Loucy (cell line): ENCODE measurements around the gene TMEM82.

Source experiments
- H2AFZ ChIP-seq: fragments of 200-600 bp; sonication (generic); 2 replicates; pipeline ENCODE4 v1.6.0; 2016; ENCODE audit warnings: antibody characterized with exemption, mild to moderate bottlenecking, low read length, moderate library complexity
- H3F3A ChIP-seq: fragments of 200-600 bp; 2 replicates; pipeline ENCODE4 v1.6.0; 2016; ENCODE audit warnings: antibody characterized with exemption, low read depth, mild to moderate bottlenecking
- H3K27me3 ChIP-seq: fragments of 200-600 bp; sonication (generic); 2 replicates; pipeline ENCODE4 v1.6.1; 2014; ENCODE audit warnings: low read length, mild to moderate bottlenecking; ENCODE audit not compliant: insufficient read depth, poor library complexity, severe bottlenecking
- H3K36me3 ChIP-seq: fragments of 200-600 bp; sonication (generic); 2 replicates; pipeline ENCODE4 v1.6.1; 2016; ENCODE audit warnings: low read length; ENCODE audit not compliant: insufficient read depth
- H3K4me1 ChIP-seq: fragments of 200-600 bp; sonication (generic); 2 replicates; pipeline ENCODE4 v1.5.1; 2014; ENCODE audit warnings: low read length, mild to moderate bottlenecking; ENCODE audit not compliant: insufficient read depth, poor library complexity, severe bottlenecking
- H3K4me2 ChIP-seq: fragments of 200-600 bp; sonication (generic); 2 replicates; pipeline ENCODE4 v1.6.0; 2014; ENCODE audit warnings: antibody characterized with exemption, low read length, low read depth, mild to moderate bottlenecking; ENCODE audit not compliant: poor library complexity, severe bottlenecking
- H3K4me3 ChIP-seq: fragments of 200-600 bp; sonication (generic); 2 replicates; pipeline ENCODE4 v1.5.1; 2014; ENCODE audit warnings: low read length, mild to moderate bottlenecking, mixed read lengths; ENCODE audit not compliant: poor library complexity, severe bottlenecking
- H3K79me2 ChIP-seq: fragments of 200-600 bp; sonication (generic); 2 replicates; pipeline ENCODE4 v1.6.1; 2014; ENCODE audit warnings: low read length; ENCODE audit not compliant: insufficient read depth
- H3K9ac ChIP-seq: fragments of 200-600 bp; sonication (generic); 2 replicates; pipeline ENCODE4 v1.6.0; 2014; ENCODE audit warnings: mild to moderate bottlenecking, low read depth, low read length, moderate library complexity; ENCODE audit not compliant: poor library complexity, severe bottlenecking
- H3K9me2 ChIP-seq: fragments of 200-600 bp; sonication (generic); replicated peaks from 2 replicates; pipeline ENCODE4 v1.6.1; 2016; ENCODE audit warnings: low read depth, low read length, mixed read lengths
- H3K9me3 ChIP-seq: fragments of 200-600 bp; sonication (generic); 2 replicates; pipeline ENCODE4 v1.6.1; 2014; ENCODE audit warnings: mild to moderate bottlenecking, antibody characterized with exemption, low read length, low read depth; ENCODE audit not compliant: insufficient read depth
- H4K20me1 ChIP-seq: fragments of 200-600 bp; sonication (generic); 2 replicates; pipeline ENCODE4 v1.6.0; 2014; ENCODE audit warnings: antibody characterized with exemption, low read length, mild to moderate bottlenecking; ENCODE audit not compliant: insufficient read depth, poor library complexity, severe bottlenecking
- EZH2phosphoT487 ChIP-seq: fragments of 200-600 bp; IDR thresholded peaks from 2 replicates; pipeline ENCODE4 v1.6.1; 2018; ENCODE audit warnings: antibody characterized with exemption, mild to moderate bottlenecking, moderate library complexity, borderline replicate concordance
- TF ChIP-seq, protein P1 (sequence below): fragments of 200-600 bp; sonication (generic); conservative IDR thresholded peaks from 2 replicates; pipeline ENCODE4 v1.5.1; 2014; ENCODE audit warnings: mild to moderate bottlenecking, antibody characterized with exemption, low read length

Gene TMEM82

DNA sequence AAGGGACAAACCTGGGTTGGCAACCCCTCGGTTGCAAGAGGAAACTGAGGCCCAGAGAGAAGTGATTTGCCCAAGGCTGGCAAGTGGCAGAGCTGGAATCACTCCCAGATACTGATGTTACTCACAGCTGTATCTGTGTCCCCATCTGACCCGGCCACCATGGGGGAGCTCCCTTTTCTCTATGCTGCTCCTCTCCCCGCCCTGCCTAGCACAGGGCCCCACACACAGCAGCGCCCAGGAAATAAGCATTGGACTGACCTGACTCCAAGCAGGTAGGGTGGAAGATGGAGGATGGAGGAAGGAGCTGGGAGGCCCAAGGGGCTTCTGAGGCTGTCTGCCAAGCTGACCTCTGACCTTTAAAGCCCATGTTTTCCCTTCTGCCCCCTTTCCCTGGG lies 13.3 kb downstream of the TMEM82 start:
- Histone ChIP-seq H3K79me2 (no peaks in the 10 kb centered on the region), H3K4me3 (no peak overlapping the region), H3K36me3 (no peaks in the 10 kb centered on the region), H4K20me1 (no peaks in the 10 kb centered on the region), H2AFZ (no peak overlapping the region), H3F3A (no peaks in the 10 kb centered on the region), H3K9me3 (no peaks in the 10 kb centered on the region), H3K27me3 (no peaks in the 10 kb centered on the region), H3K9me2 (no peaks in the 10 kb centered on the region), H3K9ac (no peak overlapping the region), H3K4me2 (no peak overlapping the region), H3K4me1 (no peaks in the 10 kb centered on the region)
- no peak for TF ChIP-seq EZH2phosphoT487
- TF ChIP-seq, protein P1, sequence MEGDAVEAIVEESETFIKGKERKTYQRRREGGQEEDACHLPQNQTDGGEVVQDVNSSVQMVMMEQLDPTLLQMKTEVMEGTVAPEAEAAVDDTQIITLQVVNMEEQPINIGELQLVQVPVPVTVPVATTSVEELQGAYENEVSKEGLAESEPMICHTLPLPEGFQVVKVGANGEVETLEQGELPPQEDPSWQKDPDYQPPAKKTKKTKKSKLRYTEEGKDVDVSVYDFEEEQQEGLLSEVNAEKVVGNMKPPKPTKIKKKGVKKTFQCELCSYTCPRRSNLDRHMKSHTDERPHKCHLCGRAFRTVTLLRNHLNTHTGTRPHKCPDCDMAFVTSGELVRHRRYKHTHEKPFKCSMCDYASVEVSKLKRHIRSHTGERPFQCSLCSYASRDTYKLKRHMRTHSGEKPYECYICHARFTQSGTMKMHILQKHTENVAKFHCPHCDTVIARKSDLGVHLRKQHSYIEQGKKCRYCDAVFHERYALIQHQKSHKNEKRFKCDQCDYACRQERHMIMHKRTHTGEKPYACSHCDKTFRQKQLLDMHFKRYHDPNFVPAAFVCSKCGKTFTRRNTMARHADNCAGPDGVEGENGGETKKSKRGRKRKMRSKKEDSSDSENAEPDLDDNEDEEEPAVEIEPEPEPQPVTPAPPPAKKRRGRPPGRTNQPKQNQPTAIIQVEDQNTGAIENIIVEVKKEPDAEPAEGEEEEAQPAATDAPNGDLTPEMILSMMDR, result no peak

DNA sequence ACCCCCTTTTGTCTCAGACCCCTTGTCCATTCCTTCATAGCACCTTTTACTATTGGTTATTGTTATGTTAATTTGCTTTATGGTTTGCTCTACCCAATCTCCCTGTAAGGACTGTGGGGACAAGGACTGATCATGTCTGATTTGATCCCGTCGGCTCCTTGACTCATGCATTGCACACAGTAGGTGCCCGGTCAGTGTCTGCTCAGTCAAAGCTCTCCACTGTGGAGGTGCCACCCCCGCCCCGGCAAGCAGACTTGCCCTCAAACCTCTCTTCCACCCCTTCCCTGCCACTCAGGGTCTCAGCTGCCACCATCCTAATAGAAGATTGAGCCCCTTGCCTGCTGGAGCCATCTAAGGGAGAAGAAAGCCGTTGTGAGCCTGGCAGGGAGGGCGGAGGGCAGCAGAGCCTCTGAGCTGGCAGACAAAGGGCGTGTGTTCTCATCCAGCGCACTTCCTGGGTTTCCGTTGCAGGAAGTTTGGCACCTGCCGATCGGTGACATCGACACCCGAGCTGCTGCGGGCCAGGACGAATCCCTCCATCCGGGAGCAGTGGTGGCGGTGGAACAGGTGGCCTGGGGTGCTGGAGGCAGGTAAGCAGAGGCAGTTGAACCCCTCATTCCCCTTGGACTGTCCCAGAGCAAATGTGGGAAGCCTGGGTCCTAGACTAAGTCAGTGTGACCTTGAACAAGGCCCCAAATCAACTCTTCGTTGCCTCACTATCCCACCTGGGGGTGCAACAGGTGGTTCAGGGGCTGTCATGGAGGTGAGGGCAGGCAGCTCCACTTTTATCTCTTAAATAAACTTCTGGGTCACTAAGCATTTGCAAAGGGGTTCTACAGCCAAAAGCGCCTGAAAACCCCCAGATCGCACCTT lies 14.1 kb downstream of the TMEM82 start:
- H3K9me3 ChIP-seq, result no peaks in the 10 kb centered on the region
- H3F3A ChIP-seq, result no peaks in the 10 kb centered on the region
- no peak overlapping the region for H3K4me3 ChIP-seq
- no peaks in the 10 kb centered on the region for H3K36me3 ChIP-seq
- H3K9ac ChIP-seq, result no peak overlapping the region
- H3K27me3 ChIP-seq, result no peaks in the 10 kb centered on the region
- H3K79me2 ChIP-seq, result no peaks in the 10 kb centered on the region
- H3K9me2 ChIP-seq, result no peaks in the 10 kb centered on the region
- no peaks in the 10 kb centered on the region for H3K4me1 ChIP-seq
- H4K20me1 ChIP-seq, result no peaks in the 10 kb centered on the region
- H2AFZ ChIP-seq, result peak overlapping the region; percentile 65; the same call in 1 of the 2 replicates
- TF ChIP-seq, protein P1, result no peak
- no peak for TF ChIP-seq EZH2phosphoT487
- no peak overlapping the region for H3K4me2 ChIP-seq

DNA sequence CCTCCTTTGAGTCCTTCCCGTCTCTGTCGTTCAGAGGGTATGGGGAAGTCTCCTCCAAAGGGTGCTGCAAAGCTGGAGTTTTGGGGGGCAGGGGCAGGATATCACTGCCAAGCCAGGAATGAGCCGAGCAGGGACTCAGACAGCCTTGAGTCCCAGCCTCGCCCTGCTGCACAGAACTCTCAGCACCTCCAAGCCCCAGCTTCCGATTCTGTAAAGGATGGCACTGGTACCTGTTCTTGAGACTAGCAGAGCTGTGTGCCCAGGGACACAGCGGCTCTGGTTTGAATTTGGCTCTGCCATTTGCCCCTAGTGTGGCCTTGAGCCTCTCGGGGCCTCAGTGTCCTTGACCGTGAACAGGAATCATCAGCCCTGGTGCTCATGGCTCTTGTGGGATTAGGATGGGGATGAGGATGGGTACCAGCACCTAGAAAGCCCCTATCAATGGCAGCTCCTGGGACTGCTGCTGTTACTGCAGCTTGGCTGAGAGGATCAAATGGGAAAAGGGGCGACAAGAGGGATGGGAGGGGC lies 14.8 kb downstream of the TMEM82 start:
- H3K4me3 ChIP-seq, result no peak overlapping the region
- H3F3A ChIP-seq, result no peaks in the 10 kb centered on the region

More for the DNA sequence above, 14.8 kb downstream of the TMEM82 start:
- Histone ChIP-seq H3K4me1 (no peaks in the 10 kb centered on the region), H2AFZ (no peak overlapping the region), H3K9ac (no peak overlapping the region), H4K20me1 (no peaks in the 10 kb centered on the region), H3K79me2 (no peaks in the 10 kb centered on the region), H3K27me3 (no peaks in the 10 kb centered on the region), H3K36me3 (no peaks in the 10 kb centered on the region), H3K9me3 (no peaks in the 10 kb centered on the region), H3K4me2 (no peak overlapping the region), H3K9me2 (no peaks in the 10 kb centered on the region)
- TF ChIP-seq, protein P1, result no peak
- TF ChIP-seq EZH2phosphoT487, result no peak
